Measurements from ENCODE around the gene RGPD8.

RGPD8 gene

DNA sequence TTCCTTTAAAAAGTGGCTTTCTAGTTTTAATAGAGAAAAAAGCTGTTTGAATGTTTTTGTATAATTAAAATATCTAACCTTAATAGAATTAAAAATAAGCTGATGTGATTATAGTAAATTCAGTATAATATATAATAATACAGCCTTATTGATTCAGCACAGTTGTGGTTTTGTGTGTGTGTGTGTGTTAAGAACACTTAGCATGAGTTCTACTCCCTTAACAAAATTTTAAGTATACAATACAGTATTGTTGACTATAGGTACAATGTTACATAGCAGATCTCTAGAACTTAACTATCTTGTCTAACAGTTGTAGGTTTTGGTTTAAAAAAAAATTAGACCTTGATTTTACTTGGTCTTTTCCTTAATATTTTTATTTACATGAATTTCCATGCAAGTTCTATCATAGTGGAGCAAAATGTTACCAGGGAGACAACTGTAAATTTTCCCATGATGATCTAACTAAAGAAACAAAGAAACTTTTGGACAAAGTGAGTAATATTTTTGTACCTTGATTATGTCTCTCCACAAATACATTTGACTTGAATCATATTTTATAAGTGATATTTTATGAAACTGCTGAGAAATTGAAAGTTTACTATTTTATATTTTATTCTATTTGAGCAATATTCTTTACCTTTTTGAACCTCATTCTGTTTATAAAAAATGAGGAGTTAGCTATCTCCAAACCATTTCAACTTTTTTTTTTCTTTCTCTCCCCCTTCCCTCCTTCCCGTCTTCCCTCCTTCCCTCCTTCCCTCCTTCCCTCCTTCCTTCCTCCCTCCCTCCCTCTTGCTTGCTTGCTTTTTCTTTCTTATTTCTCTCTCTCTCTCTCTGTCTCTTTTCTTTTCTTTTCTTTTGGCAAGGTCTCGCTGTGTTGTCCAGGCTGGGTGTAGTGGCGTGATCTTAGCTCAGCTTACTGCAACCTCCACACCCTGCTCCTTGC lies 111.8 kb downstream of the RGPD8 start:
- no peak overlapping the region for H3K9ac ChIP-seq (ENCODE audit: low read length)

More for the DNA sequence above, 111.8 kb downstream of the RGPD8 start:
- Histone ChIP-seq H3K9me3 (ENCODE audit: control insufficient read depth, insufficient read depth, low read depth, low read length) (no peaks in the 10 kb centered on the region), H3K4me3 (ENCODE audit: low read depth, low read length) (no peak overlapping the region), H3K36me3 (ENCODE audit: control insufficient read depth, insufficient read depth, low read length) (no peaks in the 10 kb centered on the region; the same call in 1 of the 2 replicates), H3K27me3 (ENCODE audit: control insufficient read depth, insufficient read depth, low read length) (no peaks in the 10 kb centered on the region), H3K27ac (ENCODE audit: low read depth, low read length) (no peak overlapping the region), H3K4me1 (ENCODE audit: control insufficient read depth, insufficient read depth, low read length) (no peaks in the 10 kb centered on the region)

Data from HUES6 (cell line).